ENCODE measurements around the gene AKR7A2.

The AKR7A2 gene

DNA sequence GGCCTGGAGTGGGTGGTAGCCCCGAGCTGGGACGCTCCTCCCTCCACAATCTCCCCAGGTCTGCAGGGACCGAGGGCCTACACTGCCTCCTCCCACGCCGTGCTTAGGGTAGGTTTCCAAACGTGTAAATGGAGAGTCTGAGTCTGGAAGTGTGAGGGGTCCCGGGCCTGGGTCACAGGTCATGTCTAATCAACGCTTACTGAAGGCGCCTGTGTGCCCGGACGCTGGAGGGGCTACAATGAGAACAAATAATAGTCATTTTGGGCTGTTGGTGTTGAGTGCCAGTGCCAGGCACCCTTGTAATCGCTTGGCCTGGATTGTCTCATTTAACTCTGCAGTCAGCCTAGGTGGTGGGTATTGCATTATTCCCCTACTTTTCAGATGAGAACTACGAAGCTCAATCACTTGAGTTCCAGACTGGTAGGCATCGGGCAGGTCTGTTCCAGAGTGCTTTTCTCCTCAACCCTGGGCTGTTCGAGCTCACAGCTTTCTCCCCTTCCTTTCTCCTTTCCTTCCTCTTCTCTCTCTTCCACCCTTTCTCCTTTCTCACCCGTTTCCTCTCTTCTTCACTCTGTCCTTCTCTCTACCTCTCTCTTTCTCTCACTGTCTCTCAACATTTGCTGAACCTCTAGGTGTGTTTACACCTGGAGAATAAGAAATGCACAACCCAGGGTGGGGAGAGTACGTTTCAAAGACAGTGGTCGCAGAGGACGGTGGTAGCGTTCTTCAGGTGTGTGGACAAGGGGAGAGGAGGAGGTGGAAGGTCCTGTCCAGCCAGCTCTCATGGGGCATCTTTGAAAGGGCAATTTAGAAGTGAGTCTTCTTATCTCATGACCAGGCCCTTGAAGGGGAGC, 1.1 kb upstream of the AKR7A2 start:
- peak overlapping the region; percentile 81 for H3K27ac ChIP-seq
- no peaks in the 10 kb centered on the region for H3K9me3 ChIP-seq
- no peak for TF ChIP-seq CTCF (IDR thresholded peaks at IDR 0.05)
- H3K4me1 ChIP-seq (ENCODE audit: control insufficient read depth in 1 of 2, insufficient read depth in 1 of 2, low read depth in 1 of 2, low read length in 1 of 2): peaks cover 52 to 59% of the 10 kb centered on the region in 2 experiments
- peaks cover 13% of the 10 kb centered on the region for H3K36me3 ChIP-seq
- peak overlapping the region; percentile 86 to 95 for H3K4me3 ChIP-seq (ENCODE audit: low read depth in 1 of 2, low read length in 1 of 2)
- no peaks in the 10 kb centered on the region for H3K27me3 ChIP-seq

GRCh38 chr1:19311503-19311930, 427 bp downstream of the AKR7A2 start:
- Histone ChIP-seq H3K27ac (peak overlapping the region; percentile 81), H3K4me1 (ENCODE audit: control insufficient read depth in 1 of 2, insufficient read depth in 1 of 2, low read depth in 1 of 2, low read length in 1 of 2) (peaks cover 51% of the 10 kb centered on the region in 2 experiments), H3K9me3 (no peaks in the 10 kb centered on the region), H3K4me3 (ENCODE audit: low read depth in 1 of 2, low read length in 1 of 2) (peak overlapping the region; percentile 86 to 95), H3K36me3 (peaks cover 19% of the 10 kb centered on the region), H3K27me3 (no peaks in the 10 kb centered on the region)
- TF ChIP-seq CTCF (IDR thresholded peaks at IDR 0.05): no peak

- peaks cover 45% of the 10 kb centered on the region in 2 experiments for H3K4me1 ChIP-seq (ENCODE audit: control insufficient read depth in 1 of 2, insufficient read depth in 1 of 2, low read depth in 1 of 2, low read length in 1 of 2)
- H3K4me3 ChIP-seq (ENCODE audit: low read depth in 1 of 2, low read length in 1 of 2): peak overlapping the region; percentile 86 to 95
- TF ChIP-seq CTCF (IDR thresholded peaks at IDR 0.05): no peak
- no peaks in the 10 kb centered on the region for H3K27me3 ChIP-seq
- no peaks in the 10 kb centered on the region for H3K9me3 ChIP-seq
- H3K36me3 ChIP-seq: peaks cover 23% of the 10 kb centered on the region
- no peak overlapping the region for H3K27ac ChIP-seq
These were observed 1.0 kb downstream of the AKR7A2 start for GRCh38 chr1:19310720-19311502.

GRCh38 chr1:19310061-19310460, 1.9 kb downstream of the AKR7A2 start:
- H3K36me3 ChIP-seq: peaks cover 32% of the 10 kb centered on the region
- TF ChIP-seq CTCF (IDR thresholded peaks at IDR 0.05): no peak
- peaks cover 36 to 37% of the 10 kb centered on the region in 2 experiments for H3K4me1 ChIP-seq (ENCODE audit: control insufficient read depth in 1 of 2, insufficient read depth in 1 of 2, low read depth in 1 of 2, low read length in 1 of 2)
- H3K27me3 ChIP-seq: no peaks in the 10 kb centered on the region
- H3K4me3 ChIP-seq (ENCODE audit: low read depth in 1 of 2, low read length in 1 of 2): no peak overlapping the region
- H3K9me3 ChIP-seq: no peaks in the 10 kb centered on the region
- no peak overlapping the region for H3K27ac ChIP-seq

DNA sequence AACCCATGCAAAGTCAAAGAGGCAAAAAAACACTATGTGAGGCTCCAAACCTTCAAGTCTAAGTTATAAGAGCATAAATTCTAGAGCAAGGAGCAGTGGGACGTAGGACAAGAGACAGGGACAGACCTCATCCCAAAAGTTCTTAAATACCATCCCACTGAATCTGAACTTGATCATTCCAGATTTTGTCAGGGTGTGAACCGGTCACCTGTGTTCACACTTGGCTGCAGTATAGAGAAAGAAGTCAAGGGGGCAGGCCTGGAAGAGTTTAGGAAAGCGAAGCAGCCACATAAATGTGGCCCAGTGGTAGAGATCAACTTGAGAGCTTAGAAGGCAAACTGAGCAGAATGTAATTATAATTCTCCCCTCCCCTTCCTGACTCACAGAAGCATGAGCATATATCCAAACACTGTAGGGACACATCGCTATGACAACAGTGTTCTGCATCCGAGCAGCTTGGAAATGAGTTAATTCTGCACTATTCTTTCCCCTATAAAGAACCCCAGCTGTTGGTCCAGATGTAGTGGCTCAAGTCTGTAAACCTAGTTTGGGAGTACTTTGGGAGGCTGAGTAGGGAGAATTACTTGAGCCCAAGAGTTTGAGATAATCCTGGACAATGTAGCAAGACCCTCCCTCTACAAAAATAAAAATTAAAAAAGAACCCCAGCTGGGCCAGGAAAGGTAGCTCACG, 2.7 kb downstream of the AKR7A2 start:
- TF ChIP-seq CTCF (IDR thresholded peaks at IDR 0.05): no peak
- Histone ChIP-seq H3K27me3 (no peaks in the 10 kb centered on the region), H3K36me3 (peaks cover 38% of the 10 kb centered on the region), H3K27ac (no peak overlapping the region), H3K9me3 (no peaks in the 10 kb centered on the region), H3K4me3 (ENCODE audit: low read depth in 1 of 2, low read length in 1 of 2) (no peak overlapping the region), H3K4me1 (ENCODE audit: control insufficient read depth in 1 of 2, insufficient read depth in 1 of 2, low read depth in 1 of 2, low read length in 1 of 2) (peaks cover 29% of the 10 kb centered on the region in 2 experiments)

Data from neutrophil (primary cell).